Panc1 (cell line): ENCODE measurements around the gene PDZD2. TPM values are rescaled to one million over a fixed set of nuclear protein-coding genes. Genes with fewer than 3 reads are reported as not detected.

Source experiments
- ATAC-seq: fragments of 200-7000 bp; cut with Tn5 transposase; 2 replicates; pipeline ENCODE4 v1.9.1; 2020; ENCODE audit warnings: mild to moderate bottlenecking, moderate library complexity
- BruUV-seq: library from RNA; stranded (reverse); fragments of 400-500 nt; replicated peaks from 2 replicates; lab custom pipeline; 2021; lab: Mats Ljungman, UMichigan
- CTCF ChIA-PET: fragments of 300-600 bp; sonication (Branson Sonifier 250); formaldehyde crosslinking; loops from one replicate; lab custom pipeline; 2022; ENCODE audit warnings: antibody characterized with exemption; lab: Charles Lee
- POLR2A ChIA-PET: fragments of 300-600 bp; sonication (Branson Sonifier 250); formaldehyde crosslinking; loops from one replicate; lab custom pipeline; 2022; ENCODE audit warnings: antibody characterized with exemption; lab: Charles Lee
- DNase-seq: peaks from one replicate; pipeline ENCODE4 v3.0.0-alpha.2; 2010; ENCODE audit warnings: low read depth, low spot score
- H3K27ac ChIP-seq: 2 replicates; pipeline ENCODE4 v1.5.1; 2011; ENCODE audit warnings: mild to moderate bottlenecking, low read length, inconsistent platforms
- H3K27me3 ChIP-seq: fragments of 200-500 bp; sonication (Bioruptor generic); 2 replicates; pipeline ENCODE4 v1.6.0; 2014; ENCODE audit warnings: low read length, inconsistent platforms; ENCODE audit not compliant: control insufficient read depth, insufficient read depth
- H3K36me3 ChIP-seq: fragments of 200-500 bp; sonication (Bioruptor generic); 2 replicates; pipeline ENCODE4 v1.5.1; 2014; ENCODE audit warnings: inconsistent platforms, mild to moderate bottlenecking, low read length, moderate library complexity; ENCODE audit not compliant: control insufficient read depth, insufficient read depth
- H3K4me1 ChIP-seq: 2 replicates; pipeline ENCODE4 v1.5.1; 2011; ENCODE audit warnings: inconsistent platforms, mild to moderate bottlenecking, low read length, moderate library complexity; ENCODE audit not compliant: control insufficient read depth, insufficient read depth
- H3K4me3 ChIP-seq, 2 experiments: 2 replicates each; pipeline ENCODE4 v1.5.1; 2011 to 2012; ENCODE audit warnings: low read depth in 2 of 2, low read length in 2 of 2, mild to moderate bottlenecking in 2 of 2, inconsistent platforms in 1 of 2, moderate library complexity in 1 of 2
- H3K9me3 ChIP-seq: fragments of 200-500 bp; sonication (Bioruptor generic); 2 replicates; pipeline ENCODE4 v1.5.1; 2014; ENCODE audit warnings: low read depth, mild to moderate bottlenecking, inconsistent platforms, low read length, moderate library complexity; ENCODE audit not compliant: control insufficient read depth, insufficient read depth
- CTCF ChIP-seq: fragments of 450-650 bp; IDR thresholded peaks from 2 replicates; pipeline ENCODE4 v1.5.1; 2017; ENCODE audit warnings: mild to moderate bottlenecking
- POLR2AphosphoS5 ChIP-seq: IDR thresholded peaks from 2 replicates; pipeline ENCODE4 v1.6.1; 2012; ENCODE audit warnings: mild to moderate bottlenecking, low read depth, low read length, moderate library complexity
- REST ChIP-seq, 2 experiments: IDR thresholded peaks; 2 replicates each; pipeline ENCODE4 v1.6.1; 2011 to 2012; ENCODE audit warnings: low read depth in 2 of 2, control low read depth in 1 of 2, low read length in 1 of 2, mild to moderate bottlenecking in 1 of 2, moderate library complexity in 1 of 2; ENCODE audit not compliant: insufficient read depth in 1 of 2
- SIN3A ChIP-seq: IDR thresholded peaks from 2 replicates; pipeline ENCODE4 v1.6.1; 2012; ENCODE audit warnings: low read depth, mild to moderate bottlenecking, low read length, moderate library complexity, borderline replicate concordance; ENCODE audit not compliant: insufficient read depth
- TCF7L2 ChIP-seq: IDR thresholded peaks from 2 replicates; pipeline ENCODE4 v1.6.1; 2011; ENCODE audit warnings: mild to moderate bottlenecking, low read depth, low read length, inconsistent platforms
- in situ Hi-C: cut with HindIII; loops from 2 replicates; pipeline ENCODE4 v1.10.0; 2016; ENCODE audit warnings: low sequenced_read_pairs, low pct_unique_long_range_greater_than_20kb
- intact Hi-C: fragments of 100-400 bp; cut with micrococcal nuclease; formaldehyde crosslinking; loops from one replicate; pipeline ENCODE4 v1.10.0; 2022; ENCODE audit not compliant: unreplicated experiment
- total RNA-seq: library from RNA; stranded (reverse); gene quantifications from one replicate; pipeline ENCODE4 v1.2.1, GENCODE V29; 2021; ENCODE audit not compliant: unreplicated experiment

Gene PDZD2
- total RNA-seq, 1 experiment from 2014 or later = 0.10 TPM

- TF ChIP-seq TCF7L2 (no peak), CTCF (no peak), SIN3A (no peak), REST (IDR thresholded peaks at IDR 0.05; ENCODE audit: insufficient read depth in 1 of 2, low read depth in 2 of 2, low read length in 1 of 2) (no peak), POLR2AphosphoS5 (no peak)
- no peak overlapping the region for H3K4me3 ChIP-seq
- DNase-seq = no peak
- no peaks in the 10 kb centered on the region for H3K9me3 ChIP-seq
- ChIA-PET POLR2A (no interaction called here), CTCF (interaction anchor here (0.6 kb wide), 1 partner anchor 82 kb away, joined by 4 read pairs; no protein-coding TSS in a partner anchor)
- H3K27me3 ChIP-seq = peaks cover 7% of the 10 kb centered on the region; the same call in 1 of the 2 replicates
- no peak overlapping the region for H3K27ac ChIP-seq
- BruUV-seq = no TSS peak
- H3K4me1 ChIP-seq = no peaks in the 10 kb centered on the region
- intact Hi-C loops (no loop called here), in situ Hi-C loops (no loop called here)
- no peak for ATAC-seq
- H3K36me3 ChIP-seq = no peaks in the 10 kb centered on the region
These were observed 112.7 kb downstream of the PDZD2 start for GRCh38 chr5:31751610-31752009.

- ChIA-PET POLR2A (no interaction called here), CTCF (no interaction called here)
- no peaks in the 10 kb centered on the region for H3K4me1 ChIP-seq
- TF ChIP-seq SIN3A (no peak), CTCF (no peak), POLR2AphosphoS5 (no peak), TCF7L2 (no peak), REST (IDR thresholded peaks at IDR 0.05; ENCODE audit: insufficient read depth in 1 of 2, low read depth in 2 of 2, low read length in 1 of 2) (no peak)
- BruUV-seq = no TSS peak
- no peaks in the 10 kb centered on the region for H3K36me3 ChIP-seq
- intact Hi-C loops (no loop called here), in situ Hi-C loops (no loop called here)
- H3K27me3 ChIP-seq = peaks cover 5% of the 10 kb centered on the region; the same call in 1 of the 2 replicates
- DNase-seq = no peak
- H3K27ac ChIP-seq = no peak overlapping the region
- H3K4me3 ChIP-seq = no peak overlapping the region
- no peaks in the 10 kb centered on the region for H3K9me3 ChIP-seq
- ATAC-seq = no peak
These were observed 114.9 kb downstream of the PDZD2 start for GRCh38 chr5:31753700-31754357.
